Measurements from ENCODE around the gene ZNF878. TPM values are rescaled to one million over a fixed set of nuclear protein-coding genes. Genes with fewer than 3 reads are reported as not detected.

ZNF878 gene
- total and polyA plus RNA-seq, 9 of the 15 experiments (the other 6 are each of a cell fraction or from before 2014, with no cell fraction given): 0.30 to 1.4 (median 0.50) TPM

DNA sequence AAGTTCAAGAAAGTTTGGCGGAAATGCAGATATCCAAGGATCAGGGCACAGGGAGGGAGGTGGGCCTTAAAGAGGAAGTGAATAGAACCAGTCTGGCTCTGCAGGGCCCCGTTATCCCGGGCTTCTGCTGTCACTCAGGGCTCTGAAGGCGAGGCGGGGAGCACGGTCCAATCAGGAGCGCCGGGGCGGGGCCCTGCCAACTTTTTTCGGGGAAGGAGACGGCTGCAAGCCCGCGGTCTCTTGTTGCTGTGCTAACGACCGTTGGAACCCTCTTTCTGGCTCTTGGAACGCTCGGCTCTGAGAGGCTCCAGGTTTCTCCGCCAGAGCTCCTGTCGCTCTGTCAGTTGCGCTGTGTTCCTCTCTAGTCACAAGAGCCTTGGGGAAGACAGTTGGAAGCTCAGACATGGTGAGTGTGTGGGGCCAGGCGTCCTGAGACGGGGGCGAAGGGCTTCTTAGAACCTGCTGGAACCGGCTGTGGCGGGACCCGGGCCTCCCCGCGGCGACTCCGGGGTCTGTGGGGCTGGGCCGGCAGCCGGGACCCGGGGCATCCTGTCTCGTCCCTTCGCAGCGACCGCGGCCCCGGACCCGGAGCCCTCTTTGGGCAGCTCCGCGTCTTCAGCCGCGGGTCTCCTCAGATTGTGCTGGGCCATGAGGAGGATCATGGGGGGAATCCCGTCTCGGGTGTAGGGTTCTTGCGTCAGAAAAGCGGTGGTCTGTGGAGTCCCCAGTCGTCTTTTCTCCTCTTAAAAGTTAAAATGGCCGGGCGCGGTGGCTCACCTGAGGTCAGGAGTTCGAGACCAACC lies 39.5 kb upstream of the ZNF878 start (continued):
- TF ChIP-seq, protein P1, sequence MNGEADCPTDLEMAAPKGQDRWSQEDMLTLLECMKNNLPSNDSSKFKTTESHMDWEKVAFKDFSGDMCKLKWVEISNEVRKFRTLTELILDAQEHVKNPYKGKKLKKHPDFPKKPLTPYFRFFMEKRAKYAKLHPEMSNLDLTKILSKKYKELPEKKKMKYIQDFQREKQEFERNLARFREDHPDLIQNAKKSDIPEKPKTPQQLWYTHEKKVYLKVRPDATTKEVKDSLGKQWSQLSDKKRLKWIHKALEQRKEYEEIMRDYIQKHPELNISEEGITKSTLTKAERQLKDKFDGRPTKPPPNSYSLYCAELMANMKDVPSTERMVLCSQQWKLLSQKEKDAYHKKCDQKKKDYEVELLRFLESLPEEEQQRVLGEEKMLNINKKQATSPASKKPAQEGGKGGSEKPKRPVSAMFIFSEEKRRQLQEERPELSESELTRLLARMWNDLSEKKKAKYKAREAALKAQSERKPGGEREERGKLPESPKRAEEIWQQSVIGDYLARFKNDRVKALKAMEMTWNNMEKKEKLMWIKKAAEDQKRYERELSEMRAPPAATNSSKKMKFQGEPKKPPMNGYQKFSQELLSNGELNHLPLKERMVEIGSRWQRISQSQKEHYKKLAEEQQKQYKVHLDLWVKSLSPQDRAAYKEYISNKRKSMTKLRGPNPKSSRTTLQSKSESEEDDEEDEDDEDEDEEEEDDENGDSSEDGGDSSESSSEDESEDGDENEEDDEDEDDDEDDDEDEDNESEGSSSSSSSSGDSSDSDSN (IDR thresholded peaks at IDR 0.05; ENCODE audit: borderline replicate concordance in 1 of 2, low read depth in 2 of 2, low read length in 2 of 2): 0 out of 4 replicates have a peak, but pooled peaks of 1 of the 2 experiments have one; percentile 58
- TF ChIP-seq HDAC2 (IDR thresholded peaks at IDR 0.05): no peak
- peak; percentile 66 for TF ChIP-seq POLR2H (tag; IDR thresholded peaks at IDR 0.05; ENCODE audit: low read depth)
- no peak for TF ChIP-seq ELF2 (CRISPR knock-in tag; IDR thresholded peaks at IDR 0.05)
- no peak for TF ChIP-seq FOXJ2 (tag; IDR thresholded peaks at IDR 0.05)
- peak; percentile 86 for TF ChIP-seq POLR2A (conservative IDR thresholded peaks at IDR 0.05)
- peak; percentile 80 for TF ChIP-seq TBP (optimal IDR thresholded peaks at IDR 0.05; ENCODE audit: low read depth, low read length)
- no peak for TF ChIP-seq ZNF316 (IDR thresholded peaks at IDR 0.05)
- TF ChIP-seq, protein P2, sequence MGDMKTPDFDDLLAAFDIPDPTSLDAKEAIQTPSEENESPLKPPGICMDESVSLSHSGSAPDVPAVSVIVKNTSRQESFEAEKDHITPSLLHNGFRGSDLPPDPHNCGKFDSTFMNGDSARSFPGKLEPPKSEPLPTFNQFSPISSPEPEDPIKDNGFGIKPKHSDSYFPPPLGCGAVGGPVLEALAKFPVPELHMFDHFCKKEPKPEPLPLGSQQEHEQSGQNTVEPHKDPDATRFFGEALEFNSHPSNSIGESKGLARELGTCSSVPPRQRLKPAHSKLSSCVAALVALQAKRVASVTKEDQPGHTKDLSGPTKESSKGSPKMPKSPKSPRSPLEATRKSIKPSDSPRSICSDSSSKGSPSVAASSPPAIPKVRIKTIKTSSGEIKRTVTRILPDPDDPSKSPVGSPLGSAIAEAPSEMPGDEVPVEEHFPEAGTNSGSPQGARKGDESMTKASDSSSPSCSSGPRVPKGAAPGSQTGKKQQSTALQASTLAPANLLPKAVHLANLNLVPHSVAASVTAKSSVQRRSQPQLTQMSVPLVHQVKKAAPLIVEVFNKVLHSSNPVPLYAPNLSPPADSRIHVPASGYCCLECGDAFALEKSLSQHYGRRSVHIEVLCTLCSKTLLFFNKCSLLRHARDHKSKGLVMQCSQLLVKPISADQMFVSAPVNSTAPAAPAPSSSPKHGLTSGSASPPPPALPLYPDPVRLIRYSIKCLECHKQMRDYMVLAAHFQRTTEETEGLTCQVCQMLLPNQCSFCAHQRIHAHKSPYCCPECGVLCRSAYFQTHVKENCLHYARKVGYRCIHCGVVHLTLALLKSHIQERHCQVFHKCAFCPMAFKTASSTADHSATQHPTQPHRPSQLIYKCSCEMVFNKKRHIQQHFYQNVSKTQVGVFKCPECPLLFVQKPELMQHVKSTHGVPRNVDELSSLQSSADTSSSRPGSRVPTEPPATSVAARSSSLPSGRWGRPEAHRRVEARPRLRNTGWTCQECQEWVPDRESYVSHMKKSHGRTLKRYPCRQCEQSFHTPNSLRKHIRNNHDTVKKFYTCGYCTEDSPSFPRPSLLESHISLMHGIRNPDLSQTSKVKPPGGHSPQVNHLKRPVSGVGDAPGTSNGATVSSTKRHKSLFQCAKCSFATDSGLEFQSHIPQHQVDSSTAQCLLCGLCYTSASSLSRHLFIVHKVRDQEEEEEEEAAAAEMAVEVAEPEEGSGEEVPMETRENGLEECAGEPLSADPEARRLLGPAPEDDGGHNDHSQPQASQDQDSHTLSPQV (IDR thresholded peaks at IDR 0.05): no peak
- no peak for TF ChIP-seq SAFB (IDR thresholded peaks at IDR 0.05; ENCODE audit: borderline replicate concordance, low read depth, low read length)
- TF ChIP-seq COPS2 (conservative IDR thresholded peaks at IDR 0.05): no peak
- TF ChIP-seq ATF1 (CRISPR knock-in tag; IDR thresholded peaks at IDR 0.05): no peak
- TF ChIP-seq ATF1 (tag; IDR thresholded peaks at IDR 0.05): no peak
- peak; percentile 62 for TF ChIP-seq L3MBTL2 (IDR thresholded peaks at IDR 0.05)
- no peak for TF ChIP-seq MIER1 (IDR thresholded peaks at IDR 0.05; ENCODE audit: low read depth)
- TF ChIP-seq RUNX1 (IDR thresholded peaks at IDR 0.05; ENCODE audit: low read depth): no peak
- TF ChIP-seq ZNF3 (CRISPR knock-in tag; IDR thresholded peaks at IDR 0.05): no peak
- TF ChIP-seq PTBP1 (IDR thresholded peaks at IDR 0.05; ENCODE audit: low read depth, low read length): 0 out of 2 replicates have a peak, but pooled peaks have one; percentile 40
- TF ChIP-seq MYC (IDR thresholded peaks at IDR 0.05; ENCODE audit: low read depth, low read length): no peak
- TF ChIP-seq MYC (CRISPR knock-in tag; IDR thresholded peaks at IDR 0.05; ENCODE audit: borderline replicate concordance, low read depth): no peak
- peak; percentile 54; the same call in 1 of the 2 replicates for TF ChIP-seq EP400 (IDR thresholded peaks at IDR 0.05)
- TF ChIP-seq, protein P3, sequence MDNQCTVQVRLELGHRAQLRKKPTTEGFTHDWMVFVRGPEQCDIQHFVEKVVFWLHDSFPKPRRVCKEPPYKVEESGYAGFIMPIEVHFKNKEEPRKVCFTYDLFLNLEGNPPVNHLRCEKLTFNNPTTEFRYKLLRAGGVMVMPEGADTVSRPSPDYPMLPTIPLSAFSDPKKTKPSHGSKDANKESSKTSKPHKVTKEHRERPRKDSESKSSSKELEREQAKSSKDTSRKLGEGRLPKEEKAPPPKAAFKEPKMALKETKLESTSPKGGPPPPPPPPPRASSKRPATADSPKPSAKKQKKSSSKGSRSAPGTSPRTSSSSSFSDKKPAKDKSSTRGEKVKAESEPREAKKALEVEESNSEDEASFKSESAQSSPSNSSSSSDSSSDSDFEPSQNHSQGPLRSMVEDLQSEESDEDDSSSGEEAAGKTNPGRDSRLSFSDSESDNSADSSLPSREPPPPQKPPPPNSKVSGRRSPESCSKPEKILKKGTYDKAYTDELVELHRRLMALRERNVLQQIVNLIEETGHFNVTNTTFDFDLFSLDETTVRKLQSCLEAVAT (IDR thresholded peaks at IDR 0.05): no peak
- TF ChIP-seq RBFOX2 (IDR thresholded peaks at IDR 0.05; ENCODE audit: low read depth, low read length): peak; percentile 86

All from K562 (cell line).